GM19240 (cell line): Measurements from ENCODE around the gene PTPRR.

Experiments
- DNase-seq: peaks from one replicate; pipeline ENCODE4 v3.0.0; 2011; ENCODE audit warnings: low spot score; ENCODE audit not compliant: insufficient read length

The PTPRR gene

GRCh38 chr12:70648191-70648590 is 272.3 kb downstream of the PTPRR start:
- no peak for DNase-seq

- DNase-seq = no peak
Measured at GRCh38 chr12:70646850-70647249, 273.7 kb downstream of the PTPRR start.

- no peak for DNase-seq
Measured at GRCh38 chr12:70645494-70646317, 274.8 kb downstream of the PTPRR start.

- no peak for DNase-seq
Measured at GRCh38 chr12:70644861-70645260, 275.7 kb downstream of the PTPRR start.

- DNase-seq = no peak
Measured at GRCh38 chr12:70643939-70644338, 276.6 kb downstream of the PTPRR start.

- DNase-seq = no peak
Measured at GRCh38 chr12:70641691-70642090, 278.8 kb downstream of the PTPRR start.

- no peak for DNase-seq
Measured at GRCh38 chr12:70640901-70641300, 279.6 kb downstream of the PTPRR start.

- no peak for DNase-seq
Measured at GRCh38 chr12:70639535-70639934, 281.0 kb downstream of the PTPRR start.

- DNase-seq = no peak
Measured at GRCh38 chr12:70638639-70639360, 281.7 kb downstream of the PTPRR start.

- no peak for DNase-seq
Measured at GRCh38 chr12:70637303-70638085, 283.0 kb downstream of the PTPRR start, which contains the start of gene PTPRB. TSS of gene PTPRB (minus strand) at chr12:70637429. CDS start at chr12:70637395, 34 bp downstream.

- no peak for DNase-seq
Measured at GRCh38 chr12:70635755-70636154, 284.8 kb downstream of the PTPRR start.

- DNase-seq = no peak
Measured at GRCh38 chr12:70628701-70629480, 291.6 kb downstream of the PTPRR start.

- no peak for DNase-seq
Measured at GRCh38 chr12:70627677-70628076, 292.9 kb downstream of the PTPRR start.

- DNase-seq = no peak
Measured at GRCh38 chr12:70626180-70626579, 294.4 kb downstream of the PTPRR start.

GRCh38 chr12:70619471-70620152 is 300.9 kb downstream of the PTPRR start:
- no peak for DNase-seq

- no peak for DNase-seq
Measured at GRCh38 chr12:70618371-70618770, 302.2 kb downstream of the PTPRR start.

- DNase-seq = no peak
Measured at GRCh38 chr12:70617450-70617849, 303.1 kb downstream of the PTPRR start.

GRCh38 chr12:70615174-70615866 is 305.2 kb downstream of the PTPRR start:
- no peak for DNase-seq

GRCh38 chr12:70609739-70610491 is 310.6 kb downstream of the PTPRR start:
- DNase-seq = no peak
